ENCODE results near the gene FERMT3. TPM values are rescaled to one million over a fixed set of nuclear protein-coding genes. Genes with fewer than 3 reads are reported as not detected.

Gene FERMT3
- total RNA-seq, 1 experiment from 2014 or later: 10.6 TPM

- Histone ChIP-seq H3K9me3 (ENCODE audit: control insufficient read depth, low read depth, low read length) (no peaks in the 10 kb centered on the region), H3K23ac (ENCODE audit: insufficient read length, low read depth, low read length) (no peak overlapping the region), H3K56ac (ENCODE audit: insufficient read length, low read depth, low read length) (no peak overlapping the region), H2BK20ac (ENCODE audit: low read depth, low read length, poor library complexity, severe bottlenecking) (no peak overlapping the region), H2AK5ac (ENCODE audit: insufficient read length, low read length) (no peak overlapping the region), H3K4ac (ENCODE audit: low read depth, low read length) (no peak overlapping the region), H3K79me1 (ENCODE audit: insufficient read depth, low read depth, low read length, poor library complexity, severe bottlenecking) (no peaks in the 10 kb centered on the region), H4K5ac (ENCODE audit: insufficient read length, low read depth, low read length) (no peak overlapping the region), H2BK5ac (ENCODE audit: insufficient read length, low read length) (no peak overlapping the region), H3K4me2 (ENCODE audit: insufficient read depth, insufficient read length, low read length) (no peak overlapping the region), H4K91ac (ENCODE audit: insufficient read length, low read depth, low read length) (no peak overlapping the region), H3K27me3 (ENCODE audit: insufficient read depth, low read length) (no peaks in the 10 kb centered on the region), H4K20me1 (ENCODE audit: control insufficient read depth, insufficient read depth, insufficient read length) (no peaks in the 10 kb centered on the region), H2BK120ac (ENCODE audit: low read depth, low read length, poor library complexity, severe bottlenecking) (no peak overlapping the region), H2AFZ (ENCODE audit: low read length) (no peak overlapping the region), H3K4me1 (ENCODE audit: insufficient read depth, low read length) (no peaks in the 10 kb centered on the region), H2BK12ac (ENCODE audit: insufficient read length, low read depth, low read length) (no peak overlapping the region), H3K27ac (ENCODE audit: insufficient read length, low read depth, low read length) (no peak overlapping the region), H3T11ph (ENCODE audit: low read length) (no peak overlapping the region), H3K23me2 (ENCODE audit: insufficient read length, low read depth, low read length, poor library complexity, severe bottlenecking) (no peaks in the 10 kb centered on the region), H3K18ac (ENCODE audit: insufficient read length, low read depth, low read length) (no peak overlapping the region), H3K9ac (ENCODE audit: extremely low read depth, insufficient read length, low read length) (no peak overlapping the region), H2BK15ac (ENCODE audit: low read depth, low read length) (no peak overlapping the region), H4K8ac (replicated peaks; ENCODE audit: insufficient read length, low read depth, low read length) (no peak overlapping the region), H3K79me2 (ENCODE audit: insufficient read depth, low read length) (no peaks in the 10 kb centered on the region), H3K14ac (ENCODE audit: insufficient read depth, low read length) (no peak overlapping the region)
- peak overlapping the region in 1 of 2 experiments; percentile 16; a peak in 1 of 5 replicates for H3K4me3 Mint-ChIP-seq
- no peak for TF ChIP-seq CTCF (conservative IDR thresholded peaks at IDR 0.05)
- H3K27me3 Mint-ChIP-seq (ENCODE audit: low read depth): no peaks in the 10 kb centered on the region
- H3K36me3 Mint-ChIP-seq (ENCODE audit: insufficient read depth in 1 of 3, low read depth in 3 of 3): peaks cover 43 to 81% (median 72%) of the 10 kb centered on the region in 3 experiments; a peak in 6 of 7 replicates
- WGBS (ENCODE audit: extremely low coverage, insufficient read length, low lambda C conversion rate): no CpG with 5 or more reads among the region's 16 CpGs
- H3K4me1 Mint-ChIP-seq: peaks cover 13 to 14% of the 10 kb centered on the region in 2 experiments
- no peaks in the 10 kb centered on the region; a peak in 1 of 5 replicates for H3K9me3 Mint-ChIP-seq
- DNase-seq: no peak
- peak overlapping the region; percentile 62 to 91 (median 88); a peak in 4 of 7 replicates for H3K27ac Mint-ChIP-seq
These were observed 2.5 kb upstream of the FERMT3 start for GRCh38 chr11:64204080-64204440.
